Measurements from ENCODE around the gene ANP32B. TPM values are rescaled to one million over a fixed set of nuclear protein-coding genes. Genes with fewer than 3 reads are reported as not detected.

ANP32B gene
- total and polyA plus RNA-seq, 11 donors, result 16.3 to 78.3 (median 57.8) TPM

- Histone ChIP-seq H3K27ac (peak overlapping the region; percentile 96 to 99 (median 98)), H3K36me3 (no peaks in the 10 kb centered on the region), H3K4me3 (peak overlapping the region; percentile 70 to 99 (median 96)), H3K9me3 (no peaks in the 10 kb centered on the region), H3K4me1 (peaks cover 0 to 75% (median 58%) of the 10 kb centered on the region in 12 donors), H3K27me3 (no peaks in the 10 kb centered on the region)
- WGBS, 4 donors, result 13 to 26% (median 21%) methylated on average over 51 to 59 of the region's 59 CpGs
- intact Hi-C loops (cut with DNase I), result loop anchor here in 3 of 10 donors (2.0 to 10.0 kb wide), 6 partner anchors 32 to 350 kb away; partner anchors contain the start of genes TRMO (in 2 of the 3), NCBP1 (in 1 of the 3) and TSTD2 (in 1 of the 3)
- no peak for ATAC-seq
- DNase-seq, result peak in 1 of 5 donors; percentile 18
- TF ChIP-seq, protein P1, sequence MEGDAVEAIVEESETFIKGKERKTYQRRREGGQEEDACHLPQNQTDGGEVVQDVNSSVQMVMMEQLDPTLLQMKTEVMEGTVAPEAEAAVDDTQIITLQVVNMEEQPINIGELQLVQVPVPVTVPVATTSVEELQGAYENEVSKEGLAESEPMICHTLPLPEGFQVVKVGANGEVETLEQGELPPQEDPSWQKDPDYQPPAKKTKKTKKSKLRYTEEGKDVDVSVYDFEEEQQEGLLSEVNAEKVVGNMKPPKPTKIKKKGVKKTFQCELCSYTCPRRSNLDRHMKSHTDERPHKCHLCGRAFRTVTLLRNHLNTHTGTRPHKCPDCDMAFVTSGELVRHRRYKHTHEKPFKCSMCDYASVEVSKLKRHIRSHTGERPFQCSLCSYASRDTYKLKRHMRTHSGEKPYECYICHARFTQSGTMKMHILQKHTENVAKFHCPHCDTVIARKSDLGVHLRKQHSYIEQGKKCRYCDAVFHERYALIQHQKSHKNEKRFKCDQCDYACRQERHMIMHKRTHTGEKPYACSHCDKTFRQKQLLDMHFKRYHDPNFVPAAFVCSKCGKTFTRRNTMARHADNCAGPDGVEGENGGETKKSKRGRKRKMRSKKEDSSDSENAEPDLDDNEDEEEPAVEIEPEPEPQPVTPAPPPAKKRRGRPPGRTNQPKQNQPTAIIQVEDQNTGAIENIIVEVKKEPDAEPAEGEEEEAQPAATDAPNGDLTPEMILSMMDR (IDR thresholded peaks at IDR 0.05), result no peak
- TF ChIP-seq POLR2A (IDR thresholded peaks at IDR 0.05), result no peak
These were observed 2.1 kb downstream of the ANP32B start for GRCh38 chr9:97985058-97985861.

GRCh38 chr9:97987487-97987886 lies 4.3 kb downstream of the ANP32B start:
- no peak for ATAC-seq
- Histone ChIP-seq H3K9me3 (no peaks in the 10 kb centered on the region), H3K36me3 (no peaks in the 10 kb centered on the region), H3K27me3 (no peaks in the 10 kb centered on the region), H3K27ac (no peak overlapping the region), H3K4me3 (no peak overlapping the region), H3K4me1 (peaks cover 0 to 75% (median 43%) of the 10 kb centered on the region in 12 donors)
- TF ChIP-seq POLR2A (IDR thresholded peaks at IDR 0.05), result no peak
- TF ChIP-seq, protein P1 (IDR thresholded peaks at IDR 0.05), result no peak
- intact Hi-C loops (cut with DNase I), result loop anchor here in 2 of 10 donors (5.0 to 10.0 kb wide), 4 partner anchors 35 to 353 kb away; partner anchors contain the start of genes TRMO (in 2 of the 2), NCBP1 (in 1 of the 2) and TSTD2 (in 1 of the 2)
- DNase-seq, result no peak
- WGBS, 4 donors, result 83 to 93% (median 85%) methylated on average over 5 of the region's 5 CpGs

DNA sequence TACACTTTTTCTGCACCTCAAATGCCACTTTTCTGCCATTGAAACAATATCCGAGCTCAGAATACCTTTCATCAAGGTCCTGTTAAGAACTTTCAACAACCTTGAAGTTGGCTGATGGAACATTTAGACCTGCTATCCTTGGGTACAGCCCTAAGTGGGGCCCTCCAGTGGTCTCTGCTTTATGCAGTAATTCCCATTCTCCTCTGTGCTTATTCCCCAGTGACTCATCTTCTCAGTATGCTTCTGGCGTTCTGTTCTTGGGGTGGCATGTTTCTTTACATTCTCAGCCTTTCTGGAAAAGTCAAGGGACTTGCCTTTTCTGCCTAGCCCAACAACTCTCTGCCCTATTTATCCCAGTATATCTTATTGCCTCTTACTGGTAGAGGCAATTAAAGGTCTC lies 7.1 kb downstream of the ANP32B start:
- 39 to 58% (median 50%) methylated on average over 2 of the region's 2 CpGs for WGBS, 4 donors
- H3K27ac ChIP-seq, result peak overlapping the region in 1 of 12 donors; percentile 7
- DNase-seq (no peak), ATAC-seq (peak in 1 of 4 donors; percentile 28)
- H3K27me3 ChIP-seq, result no peaks in the 10 kb centered on the region
- intact Hi-C loops (cut with DNase I), result loop anchor here in 1 of 10 donors (5.0 kb wide), 1 partner anchor 42 kb away; no protein-coding TSS in a partner anchor
- no peaks in the 10 kb centered on the region for H3K9me3 ChIP-seq
- H3K4me1 ChIP-seq, result peaks cover 0 to 88% (median 41%) of the 10 kb centered on the region in 12 donors
- no peak overlapping the region for H3K4me3 ChIP-seq
- TF ChIP-seq POLR2A (IDR thresholded peaks at IDR 0.05), result no peak
- TF ChIP-seq, protein P1 (IDR thresholded peaks at IDR 0.05), result no peak
- peaks cover 0 to 10% (median 7%) of the 10 kb centered on the region in 9 donors for H3K36me3 ChIP-seq

- TF ChIP-seq, protein P1 (IDR thresholded peaks at IDR 0.05), result no peak
- TF ChIP-seq POLR2A (IDR thresholded peaks at IDR 0.05), result no peak
- Histone ChIP-seq H3K4me1 (peaks cover 0 to 73% (median 28%) of the 10 kb centered on the region in 12 donors), H3K27ac (no peak overlapping the region), H3K4me3 (no peak overlapping the region), H3K9me3 (no peaks in the 10 kb centered on the region), H3K36me3 (peaks cover 0 to 25% (median 22%) of the 10 kb centered on the region in 9 donors), H3K27me3 (no peaks in the 10 kb centered on the region)
- intact Hi-C loops (cut with DNase I), result loop anchor here in 1 of 10 donors (5.0 kb wide), 1 partner anchor 40 kb away; no protein-coding TSS in a partner anchor
- ATAC-seq, result no peak
- DNase-seq, result no peak
- 78 to 85% (median 82%) methylated on average over 5 of the region's 5 CpGs for WGBS, 4 donors
These were observed 8.7 kb downstream of the ANP32B start for GRCh38 chr9:97991818-97992217.

All from heart left ventricle (tissue), 16 donors.